Frontal cortex (tissue), 4 donors: ENCODE data around the gene ENTPD2. TPM values are rescaled to one million over a fixed set of nuclear protein-coding genes. Genes with fewer than 3 reads are reported as not detected.
"Not testable (repeated sequence)": the region's sequence is repeated elsewhere in the genome, so short reads cannot be mapped to it uniquely, and the experiment has no call there.

Experiments used
- DNase-seq, 2 donors: peaks; one replicate each; pipeline ENCODE4 v3.0.0; 2012; ENCODE audit warnings: low spot score in 2 of 2
- FAIRE-seq: peaks from 2 replicates; lab custom pipeline; 2012; peaks lifted over from hg19 to GRCh38; lab: Jason Lieb, UNC
- total RNA-seq: library from RNA; depleted of rRNA; stranded (reverse); fragments of >200 nt; gene quantifications from one replicate; pipeline ENCODE4 v1.2.3, GENCODE V29; 2014
- donor health status: control.
- donor health status: control.
- donor health status: control.

ENTPD2 gene
- total RNA-seq, 1 donor from 2014 or later = 0.82 TPM

- FAIRE-seq (no peak), DNase-seq (no peak)
These were observed 12.4 kb upstream of the ENTPD2 start for GRCh38 chr9:137066096-137066861.

GRCh38 chr9:137065336-137065967 lies 11.6 kb upstream of the ENTPD2 start:
- DNase-seq = no peak
- FAIRE-seq = no peak

GRCh38 chr9:137064880-137065164 lies 11.0 kb upstream of the ENTPD2 start:
- DNase-seq = no peak
- FAIRE-seq = no peak

- FAIRE-seq (no peak), DNase-seq (peak; percentile 73 to 74)
These were observed 10.4 kb upstream of the ENTPD2 start for GRCh38 chr9:137064027-137064879.

GRCh38 chr9:137063311-137064026 lies 9.6 kb upstream of the ENTPD2 start:
- FAIRE-seq (no peak), DNase-seq (no peak)

- not testable (repeated sequence) for FAIRE-seq, DNase-seq
These were observed 8.9 kb upstream of the ENTPD2 start for GRCh38 chr9:137062798-137063197.

- DNase-seq = no peak
- FAIRE-seq = no peak
These were observed 8.5 kb upstream of the ENTPD2 start for GRCh38 chr9:137062384-137062783.

- no peak for FAIRE-seq
These were observed 4.8 kb upstream of the ENTPD2 start for GRCh38 chr9:137058521-137059234.

GRCh38 chr9:137057545-137057944 lies 3.7 kb upstream of the ENTPD2 start:
- FAIRE-seq (no peak), DNase-seq (no peak)

More at GRCh38 chr9:137058521-137059234, 4.8 kb upstream of the ENTPD2 start:
- no peak for DNase-seq

GRCh38 chr9:137056739-137057415 lies 3.0 kb upstream of the ENTPD2 start:
- DNase-seq (no peak), FAIRE-seq (no peak)

- DNase-seq = peak; percentile 89
- no peak for FAIRE-seq
These were observed 1.8 kb upstream of the ENTPD2 start for GRCh38 chr9:137055385-137056364.

- FAIRE-seq (no peak), DNase-seq (no peak)
These were observed 1.1 kb upstream of the ENTPD2 start for GRCh38 chr9:137054932-137055384.

GRCh38 chr9:137052998-137053943 lies 590 bp downstream of the ENTPD2 start:
- no peak for DNase-seq
- no peak for FAIRE-seq

- DNase-seq = no peak
These were observed 1.6 kb downstream of the ENTPD2 start for GRCh38 chr9:137052293-137052692.

GRCh38 chr9:137051145-137051724 lies 2.6 kb downstream of the ENTPD2 start:
- no peak for FAIRE-seq
- DNase-seq = no peak

More at GRCh38 chr9:137052293-137052692, 1.6 kb downstream of the ENTPD2 start:
- FAIRE-seq = no peak

GRCh38 chr9:137050570-137050969 lies 3.3 kb downstream of the ENTPD2 start:
- DNase-seq = no peak
- FAIRE-seq = no peak
